Activated T-cell treated with anti-CD3 and anti-CD28 coated beads for 24 hours (primary cell): Measurements from ENCODE around the gene ATG13.

Experiments used
- DNase-seq: peaks from one replicate; pipeline ENCODE4 v3.0.0-alpha.2; 2020; ENCODE audit warnings: low read depth

ATG13 gene

DNA sequence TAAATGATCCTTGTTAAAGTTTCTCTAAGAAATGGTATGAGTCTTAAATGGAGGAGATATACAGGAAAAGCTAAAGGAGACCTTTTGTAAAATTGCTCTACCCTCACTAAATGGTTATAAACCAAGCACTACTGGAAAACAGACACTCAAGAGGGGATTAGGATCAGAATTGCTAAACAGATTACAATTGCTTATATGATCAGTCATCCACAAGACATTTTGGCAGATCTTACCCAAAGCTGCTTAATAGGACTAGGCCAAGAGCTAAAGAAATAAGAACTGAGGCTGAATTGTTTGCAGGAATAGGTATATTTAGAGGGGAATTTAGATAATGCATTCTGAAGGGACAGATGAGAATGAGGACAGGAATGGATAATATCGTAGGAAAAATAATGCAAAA is 9.8 kb upstream of the ATG13 start:
- no peak for DNase-seq

DNA sequence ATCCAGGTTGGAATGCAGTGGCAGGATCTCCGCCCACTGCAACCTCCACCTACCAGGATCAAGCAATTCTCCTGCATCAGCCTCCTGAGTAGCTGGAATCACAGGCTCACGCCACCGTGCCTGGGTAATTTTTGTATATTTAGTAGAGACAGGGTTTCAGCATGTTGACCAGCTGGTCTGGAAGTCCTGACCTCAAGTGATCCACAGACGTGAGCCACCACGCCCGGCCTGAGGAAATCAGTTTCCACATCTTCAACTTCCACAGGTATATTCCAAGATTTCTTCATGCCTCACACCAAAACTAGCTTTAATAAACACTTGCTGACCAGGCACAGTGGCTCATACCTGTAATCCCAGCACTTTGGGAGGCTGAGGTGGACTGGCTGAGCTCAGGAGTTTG is 8.0 kb upstream of the ATG13 start:
- DNase-seq = no peak

DNA sequence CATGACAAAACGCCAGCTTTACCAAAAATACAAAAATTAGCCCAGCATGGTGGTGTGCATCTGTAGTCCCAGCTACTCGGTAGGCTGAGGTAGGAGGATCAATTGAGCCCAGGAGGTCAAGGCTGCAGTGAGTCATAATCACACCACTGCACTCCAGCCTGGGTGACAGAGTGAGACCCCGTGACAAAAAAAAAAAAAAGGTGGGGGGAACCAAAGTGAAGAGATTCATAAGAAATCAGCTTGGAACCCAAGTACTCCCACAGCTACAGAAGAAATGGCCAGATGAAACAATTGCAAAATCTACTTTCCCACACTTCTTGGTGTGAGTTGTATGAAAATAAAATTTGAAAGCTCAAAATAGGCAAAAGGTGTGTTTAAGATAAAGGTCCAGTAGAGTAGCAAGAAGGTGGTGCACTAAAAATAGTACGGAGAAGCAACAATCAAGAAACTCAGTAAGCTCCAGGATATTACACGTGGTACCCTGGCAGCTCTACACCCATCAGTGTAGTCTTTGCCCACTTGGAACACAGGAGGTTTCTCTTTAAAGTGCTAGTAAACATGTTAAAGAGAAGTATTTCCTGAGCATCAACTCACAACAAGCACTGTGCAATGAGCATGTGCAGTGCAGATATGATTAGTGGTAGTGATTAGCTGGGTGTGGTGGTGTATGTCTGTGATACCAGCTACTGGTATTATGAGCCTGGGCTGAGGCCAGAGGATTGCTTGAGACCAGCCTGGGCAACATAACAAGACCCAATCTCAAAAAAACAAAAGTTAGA is 5.6 kb upstream of the ATG13 start:
- DNase-seq = no peak

DNA sequence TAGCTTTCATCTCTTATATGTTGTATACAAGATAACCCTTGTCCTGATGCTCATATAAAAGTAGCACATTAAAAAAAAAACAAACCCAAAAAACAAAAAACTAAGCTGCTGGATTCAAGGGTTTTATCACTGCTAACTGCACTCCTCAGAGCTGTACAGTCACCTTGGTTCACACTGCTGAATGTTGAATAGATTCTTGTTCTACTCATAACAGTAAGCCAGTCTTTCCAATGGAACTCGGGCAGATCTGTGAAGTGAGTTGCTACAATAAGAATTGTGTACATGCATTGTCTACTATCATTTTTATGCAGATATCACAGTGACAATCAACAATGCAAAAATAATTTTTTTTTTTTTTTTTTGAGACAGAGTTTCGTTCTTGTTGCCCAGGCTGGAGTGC is 5.0 kb upstream of the ATG13 start:
- DNase-seq = no peak

DNA sequence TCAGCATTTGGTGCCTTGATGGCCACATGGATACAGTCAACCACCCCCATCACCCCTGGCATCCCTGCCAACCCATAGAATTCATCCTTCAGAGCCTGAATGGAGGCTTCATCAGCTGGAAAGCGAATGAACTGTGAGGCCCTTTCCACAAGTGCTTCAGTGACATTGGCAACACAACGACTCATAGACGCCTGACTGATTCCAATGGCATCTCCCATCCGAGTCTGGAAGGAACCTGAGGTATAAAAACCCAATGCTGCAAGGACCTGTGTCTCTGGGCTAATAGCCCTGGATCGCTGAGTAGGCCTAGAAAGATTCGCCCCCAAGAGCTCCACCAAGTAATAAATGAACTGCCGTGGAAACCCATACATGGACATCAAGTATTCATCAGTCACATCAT is 1.6 kb upstream of the ATG13 start:
- no peak for DNase-seq

DNA sequence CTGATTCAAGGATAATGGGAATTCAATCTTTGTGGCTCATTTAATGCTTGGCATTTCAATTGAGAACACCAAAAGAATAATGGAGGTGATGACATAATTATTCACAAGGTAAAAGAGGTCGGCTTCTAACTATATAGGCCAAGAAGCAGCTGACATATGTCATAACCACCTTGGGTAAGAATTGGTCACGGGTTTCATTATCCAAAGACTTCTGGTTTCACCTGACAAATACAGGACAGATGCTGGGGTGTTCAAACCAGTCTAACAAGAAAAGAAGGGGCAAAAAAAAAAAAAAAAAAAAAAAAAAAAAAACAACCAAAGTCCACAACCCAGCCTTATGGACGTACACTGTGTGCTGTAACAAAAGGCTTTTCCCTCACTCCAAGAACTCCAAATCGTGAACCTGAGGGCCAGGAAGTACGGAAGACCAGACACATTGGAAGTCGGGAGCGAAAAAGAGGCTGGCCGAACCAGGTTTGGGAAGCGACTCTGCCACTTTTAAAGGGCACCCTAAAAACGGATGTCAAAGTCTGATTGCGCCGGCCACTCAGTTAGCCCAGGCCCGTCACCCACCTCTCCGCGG is 711 bp upstream of the ATG13 start:
- DNase-seq = no peak

DNA sequence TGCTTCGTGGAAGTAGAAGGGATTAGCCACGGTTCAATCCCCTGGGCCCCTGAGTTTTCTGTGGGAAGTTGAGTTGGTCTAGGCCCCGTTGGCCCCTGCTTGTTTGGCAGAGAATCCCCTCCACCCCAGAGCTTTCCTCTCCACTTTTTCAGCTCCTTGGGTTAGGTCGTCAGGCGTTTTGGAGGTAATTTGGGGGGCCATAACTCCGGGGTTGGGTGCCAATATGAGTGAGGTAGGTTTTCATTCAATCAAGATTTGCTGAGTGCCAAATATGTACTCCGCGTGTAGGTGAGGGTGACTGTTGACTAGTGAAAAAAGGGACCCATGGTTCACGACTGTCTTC is 590 bp downstream of the ATG13 start:
- DNase-seq = no peak

DNA sequence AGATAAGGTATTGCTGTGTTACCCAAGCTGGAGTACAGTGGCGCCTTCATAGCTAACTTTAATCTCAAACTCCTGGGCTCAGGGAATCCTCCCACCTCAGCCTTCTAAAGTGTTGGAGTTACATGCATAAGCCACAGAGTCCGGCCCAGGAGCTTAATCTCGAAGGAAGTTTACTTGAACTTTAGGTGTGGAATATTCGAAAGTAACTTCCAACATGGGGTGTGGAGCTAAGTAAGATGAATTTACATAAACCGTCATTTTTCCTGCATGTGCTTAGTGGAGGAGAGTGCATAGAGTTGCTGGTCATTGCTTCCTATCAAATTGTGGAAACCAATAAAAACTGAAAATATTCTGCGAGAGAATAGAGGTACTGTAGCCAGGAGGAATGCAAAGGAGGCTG is 1.5 kb downstream of the ATG13 start:
- DNase-seq = no peak

DNA sequence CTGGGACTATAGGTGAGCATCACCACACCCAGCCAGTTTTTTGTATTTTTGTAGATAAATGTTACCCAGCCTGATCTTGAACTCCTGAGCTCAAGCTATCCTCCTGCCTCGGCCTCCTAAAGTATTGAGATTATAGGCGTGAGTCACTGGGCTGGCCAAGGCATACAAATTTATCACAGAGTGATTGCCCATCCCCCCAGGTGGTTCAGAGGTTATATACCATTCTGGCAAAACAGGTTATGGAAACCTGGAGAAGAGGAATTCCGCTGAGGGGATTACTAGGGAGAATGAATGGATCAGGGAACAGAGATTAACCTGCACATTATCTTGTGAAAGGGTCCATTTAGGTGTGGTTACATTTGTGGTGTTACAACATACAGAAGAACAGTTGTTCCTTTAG is 8.1 kb downstream of the ATG13 start:
- DNase-seq = no peak

DNA sequence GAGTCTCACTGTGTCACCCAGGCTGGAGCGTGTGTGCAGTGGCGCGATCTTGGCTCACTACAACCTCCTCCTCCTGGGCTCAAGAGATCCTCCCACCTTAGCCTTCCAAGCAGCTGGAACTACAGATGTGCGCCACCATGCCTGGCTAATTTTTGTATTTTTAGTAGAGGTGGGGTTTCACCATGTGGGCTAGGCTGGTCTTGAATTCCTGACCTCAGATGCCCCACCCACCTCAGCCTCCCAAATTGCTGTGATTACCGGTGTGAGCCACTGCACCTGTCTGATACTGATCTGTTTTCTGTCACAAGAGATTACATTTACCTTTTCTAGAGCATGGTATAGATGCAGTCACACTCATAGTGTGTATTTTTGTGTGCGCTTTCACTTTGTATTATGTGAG is 11.6 kb downstream of the ATG13 start:
- DNase-seq = no peak

DNA sequence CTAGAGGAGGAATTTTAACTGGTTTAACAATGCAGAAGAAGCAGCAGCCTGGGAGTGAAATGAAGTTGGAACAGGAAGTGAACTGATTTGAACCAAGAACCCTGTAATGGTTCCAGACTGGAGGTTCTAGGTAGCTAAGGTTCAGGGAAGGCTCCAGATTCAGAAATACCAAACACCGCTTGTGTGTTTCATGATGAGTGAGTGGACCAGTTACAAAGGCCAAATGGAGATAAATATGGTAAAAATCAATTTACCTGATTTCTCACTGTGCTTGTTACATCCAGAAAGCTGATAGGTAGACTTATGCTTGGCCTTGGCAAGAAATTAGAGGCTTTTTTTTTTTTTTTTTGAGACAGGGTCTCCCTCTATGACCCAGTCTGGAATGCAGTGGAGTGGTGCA is 12.9 kb downstream of the ATG13 start:
- no peak for DNase-seq

DNA sequence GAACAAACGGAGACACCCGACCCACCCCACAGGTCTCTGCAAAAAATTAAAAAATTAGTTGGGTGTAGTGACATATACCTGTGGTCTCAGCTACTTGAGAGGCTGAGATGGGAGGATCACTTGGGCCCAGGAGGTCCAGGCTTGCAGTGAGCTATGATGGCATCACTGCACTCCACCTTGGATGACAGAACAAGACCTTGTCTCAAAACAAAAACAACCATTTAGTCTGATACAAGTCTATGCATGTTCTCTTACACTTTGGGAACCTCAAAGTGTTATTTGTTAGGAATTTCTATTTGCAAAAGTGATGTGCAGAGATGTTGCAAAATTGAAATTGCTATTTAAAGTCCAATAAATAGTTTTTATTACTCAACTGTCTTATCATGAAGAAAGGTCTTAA is 14.3 kb downstream of the ATG13 start:
- DNase-seq = no peak

DNA sequence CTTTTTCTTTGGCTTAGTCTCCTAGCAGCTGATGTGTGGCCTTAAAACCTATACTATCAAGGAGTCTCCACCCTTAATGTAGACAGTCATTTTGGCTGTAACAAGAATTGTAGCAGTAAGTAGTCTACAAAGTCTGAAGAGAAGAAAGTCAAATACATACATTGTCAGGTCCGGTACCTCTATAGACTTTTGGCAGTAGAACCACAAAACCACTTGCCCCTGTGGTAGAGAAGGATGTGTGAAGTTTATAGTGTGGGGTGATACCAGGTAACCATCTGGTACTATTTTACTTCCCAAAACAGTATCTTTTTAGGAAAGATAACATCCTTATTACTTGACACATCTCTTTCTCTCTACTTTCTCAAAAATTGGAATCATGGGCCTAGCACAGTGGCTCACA is 15.1 kb downstream of the ATG13 start:
- no peak for DNase-seq

DNA sequence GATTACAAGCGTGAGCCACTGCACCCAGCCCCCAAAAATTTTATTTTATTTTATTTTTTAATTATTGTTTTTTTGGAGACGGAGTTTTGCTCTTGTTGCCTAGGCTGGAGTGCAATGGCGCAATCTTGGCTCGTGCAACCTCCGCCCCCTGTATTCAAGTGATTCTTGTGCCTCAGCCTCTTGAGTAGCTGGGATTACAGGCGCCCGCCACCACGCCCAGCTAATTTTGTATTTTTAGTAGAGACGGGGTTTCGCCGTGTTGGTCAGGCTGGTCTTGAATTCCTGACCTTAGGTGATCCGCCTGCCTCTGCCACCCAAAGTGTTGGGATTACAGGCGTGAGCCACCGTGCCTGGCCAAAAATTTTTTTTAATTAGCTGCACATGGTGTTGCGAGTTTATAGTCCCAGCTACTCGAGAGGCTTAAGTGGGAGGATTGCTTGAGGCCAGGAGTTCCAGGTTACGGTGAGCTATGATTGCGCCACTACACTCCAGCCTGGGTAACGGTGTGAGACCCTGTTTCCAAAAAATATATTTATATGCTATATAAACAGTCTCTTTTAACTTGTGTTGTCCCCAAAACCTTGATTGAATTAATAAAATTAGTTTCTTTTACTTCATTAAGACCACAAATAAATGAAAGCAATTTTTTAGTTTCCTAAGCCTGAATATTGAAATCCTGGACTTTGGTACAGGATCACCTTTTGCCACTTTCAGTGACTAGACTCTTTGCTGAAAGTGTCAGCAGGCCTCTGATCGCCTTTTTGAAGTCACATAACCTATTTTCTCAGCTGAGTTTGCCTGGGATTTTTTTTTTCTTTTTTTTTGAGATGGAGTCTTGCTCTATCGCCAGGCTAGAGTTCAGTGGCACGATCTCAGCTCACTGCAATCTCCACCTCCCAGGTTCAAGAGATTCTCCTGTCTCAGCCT is 16.2 kb downstream of the ATG13 start:
- no peak for DNase-seq

DNA sequence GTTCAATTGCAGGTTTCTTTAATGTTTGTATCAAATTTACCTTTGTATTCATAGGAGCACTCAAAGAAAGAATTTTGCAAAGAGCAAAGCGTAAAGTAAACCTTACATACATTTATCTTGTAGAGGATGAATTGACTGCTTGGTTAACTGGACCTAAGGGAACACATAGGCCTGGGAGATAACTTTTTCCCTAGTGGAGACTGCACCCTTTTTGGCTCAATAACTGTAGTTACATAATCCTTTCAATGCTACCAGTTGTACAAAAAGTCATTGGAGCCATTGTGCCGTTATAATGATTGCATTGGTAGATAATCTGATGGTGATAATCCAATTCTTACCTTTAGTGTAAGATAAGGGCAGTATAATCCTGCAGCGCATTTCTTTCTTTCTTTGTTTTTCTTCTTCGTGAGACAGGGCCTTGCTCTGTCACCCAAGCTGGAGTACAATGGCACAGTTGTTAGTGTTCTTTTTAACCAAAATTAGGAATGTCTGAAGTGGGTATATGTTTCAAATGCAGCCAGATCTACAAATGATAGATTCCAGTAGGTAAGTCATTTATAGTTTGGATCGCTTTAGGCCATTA is 18.3 kb downstream of the ATG13 start:
- DNase-seq = no peak

DNA sequence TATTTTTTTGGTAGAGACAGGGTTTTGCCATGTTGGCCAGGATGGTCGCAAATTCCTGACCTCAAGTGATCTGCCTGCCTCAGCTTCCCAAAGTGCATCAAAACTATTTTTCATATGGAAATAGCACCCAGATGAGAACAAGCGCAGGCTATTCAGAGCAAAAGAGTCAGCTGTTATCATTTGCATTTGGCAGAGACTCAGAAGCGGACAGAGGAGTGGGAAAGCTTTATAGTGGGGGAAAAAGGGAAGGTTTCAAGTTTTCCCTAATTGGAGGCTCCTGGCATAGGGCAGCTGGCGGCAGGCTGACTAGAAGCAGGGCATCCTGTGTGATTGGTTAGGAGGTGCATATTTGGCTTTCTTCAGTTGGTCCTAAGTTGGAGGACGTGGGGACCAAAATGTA is 20.2 kb downstream of the ATG13 start:
- DNase-seq = no peak

DNA sequence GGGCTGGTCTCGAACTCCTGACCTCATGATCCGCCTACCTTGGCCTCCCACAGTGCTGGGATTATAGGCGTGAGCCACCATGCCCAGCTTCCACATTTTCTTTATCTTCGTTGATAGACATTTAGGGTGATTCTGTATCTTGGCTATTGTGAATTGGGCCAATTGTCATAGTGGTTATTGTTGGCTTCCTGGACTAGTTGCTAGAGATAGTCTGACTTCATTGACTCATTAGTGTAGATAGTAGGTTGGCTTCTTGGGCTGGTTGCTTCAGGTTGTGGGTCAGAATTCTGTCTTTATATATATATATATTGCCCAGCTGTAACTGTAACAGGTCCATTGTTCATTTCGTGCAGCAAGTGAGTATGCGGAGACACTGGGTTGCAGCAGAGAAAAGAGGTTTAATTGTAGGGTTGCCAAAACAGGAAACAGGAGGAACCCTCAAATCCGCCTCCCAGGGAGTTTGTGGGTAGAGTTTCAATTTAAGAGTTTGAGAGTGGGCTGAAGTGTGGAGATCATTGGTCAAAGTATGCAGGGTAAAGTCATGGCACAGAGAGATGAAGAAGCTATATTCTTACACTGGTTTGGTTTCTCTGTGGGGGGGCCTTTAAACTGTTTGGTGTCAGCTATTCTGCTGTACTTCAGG is 22.0 kb downstream of the ATG13 start:
- no peak for DNase-seq

DNA sequence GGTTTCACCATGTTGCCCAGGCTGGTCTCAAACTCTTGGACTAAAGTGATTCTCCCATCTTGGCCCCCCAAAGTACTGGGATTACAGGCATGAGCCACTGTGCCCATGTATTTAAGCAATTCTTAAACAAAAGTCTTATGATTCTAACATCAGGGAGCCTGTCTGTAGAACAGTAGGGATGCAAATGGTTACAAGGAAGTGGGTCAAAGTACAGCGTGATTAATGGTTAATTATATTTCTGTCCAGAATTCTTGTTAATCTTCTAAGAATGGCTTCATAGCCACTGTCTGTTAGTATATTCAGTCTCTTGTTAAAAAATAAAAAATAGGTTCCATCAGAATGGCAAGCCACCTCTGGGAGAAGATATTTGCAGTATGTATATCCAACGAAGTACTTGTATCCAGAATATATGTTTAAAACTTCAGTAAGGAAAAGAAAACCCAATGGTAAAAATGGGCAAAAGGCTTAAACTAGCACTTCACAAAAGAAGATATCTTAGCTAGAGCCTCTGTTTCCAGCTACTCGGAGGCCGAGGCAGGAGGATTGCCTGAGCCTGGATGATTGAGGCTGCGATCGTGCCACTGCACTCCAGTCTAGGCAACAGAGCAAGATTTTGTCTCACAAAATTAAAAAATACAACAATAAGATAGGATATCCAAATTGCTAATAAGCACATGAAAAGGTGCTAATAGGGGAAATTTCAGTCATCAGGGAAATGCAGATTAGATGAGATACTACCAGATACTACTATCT is 22.9 kb downstream of the ATG13 start:
- DNase-seq = no peak

DNA sequence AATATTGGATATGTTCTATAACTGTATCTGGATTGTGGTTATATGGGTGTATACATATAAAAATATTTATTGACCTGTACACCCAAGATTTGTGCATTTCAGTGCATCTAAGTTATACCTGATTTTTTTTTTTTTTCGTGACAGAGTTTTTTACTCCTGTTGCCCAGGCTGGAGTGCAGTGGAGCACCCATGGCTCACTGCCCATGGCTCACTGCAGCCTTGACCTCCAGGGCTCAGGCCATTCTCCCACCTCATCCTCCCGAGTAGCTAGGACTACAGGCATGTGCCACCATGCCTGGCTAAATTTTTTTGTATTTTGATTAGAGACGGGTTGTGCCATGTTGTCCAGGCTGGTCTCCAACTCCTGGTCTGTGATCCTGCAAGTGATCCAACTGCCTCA is 24.3 kb downstream of the ATG13 start:
- DNase-seq = no peak

DNA sequence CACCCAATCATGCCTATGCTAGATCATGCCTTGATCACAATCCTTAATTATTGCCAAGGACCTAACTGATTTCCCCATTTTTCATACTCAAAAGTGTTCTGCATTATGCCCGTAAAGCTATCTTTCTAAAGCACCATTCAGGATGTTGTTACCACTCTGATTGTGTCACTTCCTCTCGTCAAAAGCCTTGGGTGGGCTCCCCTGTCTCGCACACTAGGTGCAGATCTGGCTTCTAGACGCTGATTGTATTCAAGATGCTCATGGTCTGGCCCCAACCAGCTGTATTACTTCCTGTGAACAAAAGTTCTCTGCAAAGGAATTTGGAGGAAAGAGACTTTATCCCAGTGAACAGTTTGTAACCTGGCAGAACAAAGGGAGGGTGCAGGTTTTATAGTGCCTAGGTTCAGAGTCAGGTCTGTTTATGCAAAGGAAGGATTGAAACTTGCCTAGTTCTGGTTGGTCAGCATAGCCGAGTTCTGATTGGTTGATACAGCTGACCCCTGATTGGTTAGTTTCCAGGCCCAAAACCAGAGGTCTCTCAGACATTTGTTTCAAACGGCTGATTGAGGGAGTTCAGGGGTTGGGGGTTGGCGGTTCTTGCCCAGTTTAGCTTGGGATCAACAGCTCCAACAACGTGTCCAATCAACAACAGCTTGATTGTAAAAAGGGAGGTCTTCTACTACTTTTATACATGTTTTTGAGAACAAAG is 25.4 kb downstream of the ATG13 start:
- no peak for DNase-seq

DNA sequence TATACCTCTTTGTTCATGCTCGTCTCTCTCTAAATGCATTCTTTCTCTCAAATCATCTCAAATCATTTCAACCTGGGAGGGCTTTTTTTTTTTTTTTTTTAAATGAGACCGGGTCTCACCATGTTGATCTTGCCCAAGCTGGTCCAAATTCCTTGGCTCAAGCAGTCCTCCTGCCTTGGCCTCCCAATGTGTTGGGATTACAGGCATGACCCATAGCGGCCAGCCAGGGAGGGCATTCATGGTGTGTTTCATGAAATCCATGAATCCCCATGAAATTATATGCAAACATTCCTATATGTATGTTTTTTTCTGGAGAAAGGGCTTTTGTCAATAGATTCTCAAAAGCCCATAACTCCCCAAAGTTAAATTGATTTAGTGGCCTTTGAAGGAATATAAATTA is 26.2 kb downstream of the ATG13 start:
- no peak for DNase-seq
